GM21576 (cell line): ENCODE measurements around the gene AGRN.
"Not testable (repeated sequence)": the region's sequence is repeated elsewhere in the genome, so short reads cannot be mapped to it uniquely, and the experiment has no call there.

Source experiments
- ATAC-seq: cut with Tn5 transposase; IDR thresholded peaks from one replicate; pipeline ENCODE4 v1.9.1; 2021; ENCODE audit warnings: mild to moderate bottlenecking, moderate library complexity; ENCODE audit not compliant: unreplicated experiment

Gene AGRN

GRCh38 chr1:1020000-1020404 is at the start of gene AGRN:
Gene AGRN (plus strand): TSS chr1:1020120. CDS start chr1:1020173, 53 bp downstream.
- peak; percentile 22 for ATAC-seq

DNA sequence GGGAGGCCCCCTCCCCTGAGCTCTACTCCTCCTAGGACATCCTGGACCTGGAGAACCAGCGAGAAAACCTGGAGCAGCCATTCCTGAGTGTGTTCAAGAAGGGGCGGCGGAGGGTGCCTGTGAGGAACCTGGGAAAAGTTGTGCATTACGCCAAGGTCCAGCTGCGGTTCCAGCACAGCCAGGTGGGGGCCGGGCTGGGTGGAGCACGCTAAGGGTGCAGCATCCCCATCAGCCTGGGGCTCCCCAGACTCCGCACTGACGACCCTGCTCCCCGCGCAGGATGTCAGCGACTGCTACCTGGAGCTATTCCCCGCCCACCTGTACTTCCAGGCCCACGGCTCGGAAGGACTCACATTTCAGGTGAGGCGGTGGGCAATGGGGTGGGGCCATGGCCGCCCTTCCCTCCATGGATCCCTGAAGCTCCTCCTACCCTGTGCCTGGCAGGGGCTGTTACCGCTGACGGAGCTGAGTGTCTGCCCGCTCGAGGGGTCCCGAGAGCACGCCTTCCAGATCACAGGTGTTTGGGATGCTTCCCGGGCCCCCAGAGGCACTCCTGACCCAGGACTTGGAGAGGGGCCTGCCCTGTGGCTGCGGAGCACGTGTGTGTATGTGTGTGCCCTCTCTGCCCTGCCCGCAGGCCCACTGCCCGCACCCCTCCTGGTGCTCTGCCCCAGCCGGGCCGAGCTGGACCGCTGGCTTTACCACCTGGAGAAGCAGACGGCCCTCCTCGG is 49.5 kb upstream of the AGRN start:
- ATAC-seq: no peak

GRCh38 chr1:970973-971730 is 48.8 kb upstream of the AGRN start:
- ATAC-seq: no peak

- ATAC-seq: no peak
These were observed 48.0 kb upstream of the AGRN start for GRCh38 chr1:971751-972506.

GRCh38 chr1:972726-973458 is 47.0 kb upstream of the AGRN start:
- no peak for ATAC-seq

GRCh38 chr1:973459-974292 is 46.2 kb upstream of the AGRN start:
- no peak for ATAC-seq

DNA sequence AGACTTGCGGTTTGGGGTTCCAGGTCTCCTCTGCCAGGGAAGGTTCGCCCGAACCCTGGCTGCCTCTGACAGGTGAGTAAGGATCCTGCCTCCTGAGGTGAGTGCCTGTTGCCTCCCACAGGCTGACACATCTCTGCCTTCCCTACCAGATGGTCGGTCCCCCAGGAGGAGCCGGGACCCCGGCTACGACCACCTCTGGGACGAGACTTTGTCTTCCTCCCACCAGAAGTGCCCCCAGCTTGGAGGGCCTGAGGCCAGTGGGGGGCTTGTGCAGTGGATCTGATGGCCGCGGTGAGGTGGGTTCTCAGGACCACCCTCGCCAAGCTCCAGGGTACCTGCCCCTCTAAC is 45.7 kb upstream of the AGRN start:
- no peak for ATAC-seq

DNA sequence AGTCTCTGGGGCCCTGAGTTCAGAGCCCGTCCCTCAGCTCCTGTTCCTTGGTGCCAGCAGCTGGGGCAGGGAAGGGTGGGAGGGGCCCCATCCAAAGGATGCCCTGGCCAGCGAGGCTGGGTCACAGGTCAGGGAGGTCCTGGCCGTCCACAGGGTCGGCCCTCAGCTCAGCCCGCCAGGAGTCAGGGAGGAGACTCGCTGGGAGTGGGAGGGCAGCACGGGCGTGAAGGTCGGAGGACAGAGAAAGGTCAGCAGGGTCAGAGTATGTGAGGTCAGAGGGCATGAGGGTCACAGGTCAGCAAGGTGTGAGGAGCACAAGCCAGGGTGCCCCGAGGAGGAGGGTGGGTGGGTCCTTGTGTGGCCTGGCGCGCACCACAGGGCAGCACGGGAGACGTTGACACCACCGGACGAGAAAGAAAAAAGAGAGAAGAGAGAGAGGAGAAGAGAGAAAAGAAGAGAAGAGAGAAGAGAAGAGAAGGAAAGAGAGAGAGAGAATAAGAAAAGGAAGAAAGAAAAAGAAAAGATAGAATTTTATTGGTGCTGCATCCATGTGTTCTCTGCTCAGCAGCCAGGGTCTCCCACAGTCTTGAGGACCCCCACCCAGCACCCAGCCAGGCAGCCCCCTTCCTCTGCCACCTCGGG is 45.1 kb upstream of the AGRN start:
- ATAC-seq: no peak

- no peak for ATAC-seq
These were observed 44.6 kb upstream of the AGRN start for GRCh38 chr1:975365-975764.

DNA sequence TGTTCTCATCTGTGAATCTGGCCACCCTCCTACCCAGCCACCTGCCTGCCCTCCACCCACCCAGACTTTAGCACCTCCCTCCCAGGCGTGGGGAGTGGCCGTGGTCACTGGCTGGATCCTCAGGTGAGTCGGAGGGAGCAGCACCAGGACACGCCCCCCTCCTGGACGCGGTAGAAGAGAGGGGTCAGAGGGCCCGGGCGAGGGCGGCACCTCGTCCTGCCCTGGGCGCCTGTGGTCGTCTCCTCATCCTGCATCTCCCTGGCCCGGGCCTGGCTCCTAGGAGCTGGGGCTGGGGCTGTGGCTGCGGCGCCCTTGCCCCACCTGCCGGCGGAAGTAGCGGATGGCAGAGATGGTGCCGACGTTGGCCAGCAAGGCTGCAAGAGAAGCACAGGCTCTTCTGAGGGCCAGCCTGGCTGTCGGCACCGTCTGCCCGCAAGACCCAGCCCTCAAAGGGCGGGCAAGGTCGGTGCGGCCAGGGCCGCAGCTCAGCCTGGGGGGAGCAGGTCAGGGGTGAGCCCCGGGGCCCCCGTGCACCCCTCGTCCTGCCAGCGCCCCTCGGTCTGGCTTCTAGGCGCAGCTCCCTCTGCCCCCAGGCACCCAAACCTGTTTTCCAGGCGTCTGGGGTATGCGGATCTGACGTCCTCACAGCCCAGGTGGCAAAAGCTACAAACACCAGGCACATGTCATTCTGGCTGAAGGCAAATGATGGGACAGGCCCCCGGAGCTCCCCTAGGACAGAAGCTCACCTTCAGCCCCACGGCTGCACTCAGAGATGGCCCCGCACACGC is 43.8 kb upstream of the AGRN start:
- ATAC-seq: no peak

GRCh38 chr1:976791-977190 is 43.1 kb upstream of the AGRN start:
- ATAC-seq: not testable (repeated sequence)

DNA sequence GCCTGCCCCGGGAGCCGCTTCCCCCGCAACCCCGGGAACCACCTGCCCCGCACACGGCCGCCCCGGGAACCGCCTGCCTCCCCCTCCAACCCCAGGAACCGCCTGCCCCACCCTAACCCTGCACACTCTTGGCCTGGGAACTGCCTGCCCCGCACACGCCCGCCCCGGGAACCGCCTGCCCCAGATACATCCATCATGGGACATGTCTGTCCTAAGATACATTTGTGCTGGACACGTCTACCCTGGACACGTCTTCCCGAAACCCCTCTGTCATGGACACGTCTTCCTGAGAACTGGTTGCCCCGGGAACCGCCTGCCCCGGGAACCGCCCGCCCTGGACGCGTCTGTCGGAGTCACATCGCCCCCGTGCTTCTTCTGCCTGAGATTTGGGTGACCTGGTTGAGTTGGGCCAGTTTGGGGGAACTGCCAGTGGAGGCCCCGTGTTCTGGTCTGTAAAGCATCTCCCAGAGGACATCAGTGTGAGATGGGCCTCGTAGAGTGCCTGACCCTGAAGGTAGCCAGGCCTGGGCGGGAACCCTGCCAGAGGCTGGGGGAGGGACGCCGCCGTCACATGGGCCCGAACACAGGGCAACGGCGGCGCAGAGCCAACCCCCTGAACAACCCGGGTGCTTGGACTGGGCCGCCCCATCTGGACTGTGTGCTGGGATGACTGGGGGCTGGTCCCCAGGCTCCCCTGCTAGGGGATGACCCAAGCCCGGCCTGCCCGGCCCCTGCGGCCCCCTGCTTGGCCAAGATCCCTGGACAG is 41.7 kb upstream of the AGRN start:
- ATAC-seq: no peak

- ATAC-seq: no peak
These were observed 40.8 kb upstream of the AGRN start for GRCh38 chr1:978835-979743.

GRCh38 chr1:979744-980072 is 40.2 kb upstream of the AGRN start:
- ATAC-seq: no peak

GRCh38 chr1:980137-980571 is 39.8 kb upstream of the AGRN start:
- no peak for ATAC-seq

DNA sequence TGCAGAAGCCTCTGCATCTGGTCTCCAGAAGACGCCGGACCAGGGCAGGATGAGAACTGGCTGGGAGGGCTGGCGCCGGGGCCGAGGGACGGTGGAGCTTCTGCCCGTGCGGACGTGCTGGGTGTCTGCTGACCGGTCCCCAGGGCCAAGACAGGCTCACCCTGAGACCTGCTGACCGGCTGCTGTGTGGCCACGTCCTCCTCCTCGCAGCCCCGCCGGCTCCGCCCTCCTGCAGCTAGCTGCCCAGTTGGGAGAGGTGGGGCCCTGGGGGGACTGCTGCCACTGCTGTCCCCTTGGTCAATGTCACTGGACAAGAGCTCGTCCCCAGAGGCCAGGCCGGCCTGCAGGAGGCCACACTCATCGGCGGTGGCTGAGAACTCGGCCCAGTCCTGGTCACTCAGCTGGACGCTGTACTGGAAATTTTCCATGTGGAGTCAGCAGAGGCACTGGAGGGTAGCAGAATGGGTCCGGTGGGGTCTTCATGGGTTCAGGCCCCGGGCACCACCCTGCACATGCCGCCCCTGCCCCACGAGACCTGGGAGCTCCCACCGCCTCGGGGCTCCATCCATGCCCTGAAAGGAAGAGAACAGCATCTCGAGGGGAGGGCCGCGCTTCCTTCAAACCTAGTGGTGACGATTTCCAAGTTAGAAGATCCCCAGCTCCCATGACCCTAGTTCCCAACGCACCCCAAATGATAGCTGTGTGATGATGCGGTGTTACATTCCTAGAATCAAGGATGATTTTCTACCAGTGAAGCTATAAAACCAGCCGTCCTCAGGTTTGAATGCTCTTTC is 39.1 kb upstream of the AGRN start:
- no peak for ATAC-seq
